K562 (cell line): ENCODE results near the gene MICALL2. TPM values are rescaled to one million over a fixed set of nuclear protein-coding genes. Genes with fewer than 3 reads are reported as not detected.

ENCODE experiments used
- ATAC-seq: fragments of 200-7000 bp; cut with Tn5 transposase; 3 replicates; pipeline ENCODE4 v1.9.1; 2020; ENCODE audit warnings: moderate library complexity
- BruUV-seq: library from RNA; stranded (reverse); fragments of 400-500 nt; replicated peaks from 2 replicates; lab custom pipeline; 2021; lab: Mats Ljungman, UMichigan
- CTCF ChIA-PET: fragments of 300-600 bp; formaldehyde crosslinking; extraction: SDS; loops from one replicate; lab custom pipeline; 2021; ENCODE audit warnings: low intra/inter-chr PET ratio; lab: Yijun Ruan, JAX
- POLR2A ChIA-PET: fragments of 300-600, 350-650 bp; sonication (Branson Sonifier 250); formaldehyde crosslinking; extraction: SDS; loops from one replicate; lab custom pipeline; 2021; ENCODE audit warnings: antibody characterized with exemption, inconsistent platforms; lab: Yijun Ruan, JAX
- DNase-seq, 4 experiments: peaks; one replicate each; pipeline versions ENCODE4 v3.0.0 to v3.0.0-alpha.2; 2011 to 2018; ENCODE audit warnings: low spot score in 3 of 4, mixed read lengths in 3 of 4; ENCODE audit errors: extremely low read depth in 1 of 4
- FAIRE-seq: peaks from 2 replicates; lab custom pipeline; 2011; peaks lifted over from hg19 to GRCh38; lab: Jason Lieb, UNC
- H2AFZ ChIP-seq: 2 replicates; pipeline ENCODE4 v1.6.0; 2011; ENCODE audit warnings: low read depth, low read length, control low read depth, inconsistent platforms
- H3K27ac ChIP-seq: fragments of 200-600 bp; 3 replicates; pipeline ENCODE4 v1.8.0; 2011; ENCODE audit warnings: low read depth, mild to moderate bottlenecking, control low read depth, inconsistent platforms, low read length, moderate library complexity, mixed read lengths; ENCODE audit errors: extremely low read depth
- H3K27me3 ChIP-seq, 2 experiments: fragments of 300-600 bp in 1 of 2; 2 replicates in 1 of 2; 3 replicates in 1 of 2; pipeline versions ENCODE4 v1.6.0 to v1.8.0; 2011; ENCODE audit warnings: inconsistent platforms in 2 of 2, low read length in 2 of 2, mild to moderate bottlenecking in 1 of 2, mixed read lengths in 1 of 2, moderate library complexity in 1 of 2; ENCODE audit not compliant: control insufficient read depth in 2 of 2, insufficient read depth in 2 of 2
- H3K36me3 ChIP-seq: fragments of 300-600 bp; 3 replicates; pipeline ENCODE4 v1.8.0; 2011; ENCODE audit warnings: mild to moderate bottlenecking, low read length, inconsistent platforms; ENCODE audit not compliant: control insufficient read depth, insufficient read depth
- H3K4me1 ChIP-seq, 2 experiments: fragments of 200-600 bp in 1 of 2; replicated peaks in 1 of 2; 2 replicates in 1 of 2; 3 replicates in 1 of 2; pipeline versions ENCODE4 v1.5.1 to v1.8.0; 2011; ENCODE audit warnings: inconsistent platforms in 2 of 2, low read length in 2 of 2, mild to moderate bottlenecking in 1 of 2, mixed read lengths in 1 of 2, moderate library complexity in 1 of 2; ENCODE audit not compliant: control insufficient read depth in 2 of 2, insufficient read depth in 2 of 2
- H3K4me2 ChIP-seq: 2 replicates; pipeline ENCODE4 v1.6.1; 2011; ENCODE audit warnings: low read length, control low read depth, inconsistent platforms, mixed read lengths; ENCODE audit not compliant: insufficient read depth
- H3K4me3 ChIP-seq: fragments of 200-600 bp; sonication (generic), shearing (Covaris generic); 2 replicates; pipeline ENCODE4 v1.5.1; 2016; ENCODE audit warnings: control low read depth, inconsistent platforms
- H3K79me2 ChIP-seq: fragments of 200-600 bp; 3 replicates; pipeline ENCODE4 v1.8.0; 2011; ENCODE audit warnings: low read length, inconsistent platforms; ENCODE audit not compliant: control insufficient read depth, insufficient read depth
- H3K9ac ChIP-seq, 2 experiments: 2 replicates each; pipeline versions ENCODE4 v1.6.0 to v1.6.1; 2011; ENCODE audit warnings: low read depth in 2 of 2, low read length in 2 of 2, control low read depth in 1 of 2, inconsistent platforms in 1 of 2, mild to moderate bottlenecking in 1 of 2, mixed read lengths in 1 of 2; ENCODE audit not compliant: insufficient read depth in 1 of 2
- H3K9me1 ChIP-seq: one replicate; pipeline ENCODE4 v1.6.0; 2011; ENCODE audit warnings: inconsistent platforms, mild to moderate bottlenecking, low read length, moderate library complexity; ENCODE audit not compliant: control insufficient read depth, insufficient read depth
- H3K9me3 ChIP-seq: replicated peaks from 2 replicates; pipeline ENCODE4 v1.5.1; 2011; ENCODE audit warnings: low read depth, low read length, inconsistent platforms; ENCODE audit not compliant: control insufficient read depth, insufficient read depth
- H4K20me1 ChIP-seq: replicated peaks from 2 replicates; pipeline ENCODE4 v1.6.1; 2011; ENCODE audit warnings: low read length, inconsistent platforms, mixed read lengths; ENCODE audit not compliant: control insufficient read depth, insufficient read depth
- ELF4 ChIP-seq: fragments of 450-650 bp; formaldehyde crosslinking; IDR thresholded peaks from 2 replicates; pipeline ENCODE4 v1.4.0; 2022; ENCODE audit warnings: missing genetic modification characterization
- EP300 ChIP-seq: IDR thresholded peaks from 2 replicates; pipeline ENCODE4 v1.6.1; 2012; ENCODE audit warnings: low read length, improper control_type of control experiment
- ETV5 ChIP-seq: sonication (generic); formaldehyde crosslinking; IDR thresholded peaks from 2 replicates; pipeline ENCODE4 v1.4.0; 2020; ENCODE audit warnings: low read depth, mild to moderate bottlenecking, missing genetic modification reagents
- FOXM1 ChIP-seq, 2 experiments: fragments of 450-650 bp in 1 of 2; sonication (generic) in 1 of 2; formaldehyde crosslinking in 1 of 2; IDR thresholded peaks; 2 replicates each; pipeline versions ENCODE4 v1.6.1 to v1.9.0; 2017 to 2022; ENCODE audit warnings: low read depth in 2 of 2, mild to moderate bottlenecking in 2 of 2, missing genetic modification reagents in 1 of 2, moderate library complexity in 1 of 2
- GATA2 ChIP-seq: sonication (generic); formaldehyde crosslinking; IDR thresholded peaks from 2 replicates; pipeline ENCODE4 v1.4.0; 2020; ENCODE audit warnings: mild to moderate bottlenecking, missing genetic modification reagents
- MCM3 ChIP-seq: fragments of 450-650 bp; IDR thresholded peaks from 2 replicates; pipeline ENCODE4 v1.6.1; 2016
- RBM39 ChIP-seq: fragments of 200-400 bp; formaldehyde crosslinking; optimal IDR thresholded peaks from 2 replicates; pipeline ENCODE3; 2018; ENCODE audit warnings: low read depth, low read length
- WGBS: fragments of 100-300 bp; shearing (Covaris generic); methylation state at CpG from one replicate; pipeline ENCODE4 v1.1.6; 2016; ENCODE audit warnings: low coverage, mixed read lengths; ENCODE audit not compliant: insufficient coverage; ENCODE audit errors: missing lambda C conversion rate; 5-methylcytosine and 5-hydroxymethylcytosine counted together
- in situ Hi-C: fragments of 300-500 bp; cut with MboI; formaldehyde crosslinking; loops from 4 replicates; pipeline ENCODE4 v1.15.0; 2018; ENCODE audit warnings: inconsistent platforms, mixed read lengths
- intact Hi-C: fragments of 100-400 bp; cut with micrococcal nuclease; formaldehyde crosslinking; loops from 2 replicates; pipeline ENCODE4 v1.14.2; 2022
- polyA plus RNA-seq, 8 experiments: library from polyadenylated mRNA; depleted of rRNA in 4 of 8; stranded (reverse) in 5 of 8; unstranded in 3 of 8; fragments of >200 nt; fragmentation: Nextera tagmentation in 2 of 8; fragmentation: Illumina TruSeq in 1 of 8; extraction: Ambion mirVana in 2 of 8; extraction: Trizol in 1 of 8; gene quantifications; 2 replicates each; pipeline versions ENCODE4 v1.2.1 to v1.2.3, GENCODE V29; 2011 to 2014; ENCODE audit warnings: inconsistent platforms in 1 of 8, missing spikeins in 1 of 8
- total RNA-seq, 7 experiments: library from RNA; depleted of rRNA in 6 of 7; stranded (reverse); fragments of >200 nt in 6 of 7; fragmentation: Illumina TruSeq in 2 of 7; extraction: Trizol in 2 of 7; gene quantifications; 2 replicates each; pipeline versions ENCODE4 v1.2.1 to v1.2.3, GENCODE V29; 2011 to 2021; ENCODE audit warnings: low replicate concordance in 1 of 7
- TF ChIP-seq, protein P1 (sequence below): fragments of 450-650 bp; formaldehyde crosslinking; IDR thresholded peaks from 2 replicates; pipeline ENCODE4 v1.4.0; 2020; ENCODE audit warnings: mild to moderate bottlenecking, moderate library complexity
- TF ChIP-seq, protein P2 (sequence below): fragments of 250-450 bp; sonication (Bioruptor Pico); IDR thresholded peaks from 2 replicates; pipeline ENCODE4 v1.4.0; 2020

The MICALL2 gene
- total and polyA plus RNA-seq, 9 of the 15 experiments (the other 6 are each of a cell fraction or from before 2014, with no cell fraction given): 1.8 to 103 (median 17.0) TPM

DNA sequence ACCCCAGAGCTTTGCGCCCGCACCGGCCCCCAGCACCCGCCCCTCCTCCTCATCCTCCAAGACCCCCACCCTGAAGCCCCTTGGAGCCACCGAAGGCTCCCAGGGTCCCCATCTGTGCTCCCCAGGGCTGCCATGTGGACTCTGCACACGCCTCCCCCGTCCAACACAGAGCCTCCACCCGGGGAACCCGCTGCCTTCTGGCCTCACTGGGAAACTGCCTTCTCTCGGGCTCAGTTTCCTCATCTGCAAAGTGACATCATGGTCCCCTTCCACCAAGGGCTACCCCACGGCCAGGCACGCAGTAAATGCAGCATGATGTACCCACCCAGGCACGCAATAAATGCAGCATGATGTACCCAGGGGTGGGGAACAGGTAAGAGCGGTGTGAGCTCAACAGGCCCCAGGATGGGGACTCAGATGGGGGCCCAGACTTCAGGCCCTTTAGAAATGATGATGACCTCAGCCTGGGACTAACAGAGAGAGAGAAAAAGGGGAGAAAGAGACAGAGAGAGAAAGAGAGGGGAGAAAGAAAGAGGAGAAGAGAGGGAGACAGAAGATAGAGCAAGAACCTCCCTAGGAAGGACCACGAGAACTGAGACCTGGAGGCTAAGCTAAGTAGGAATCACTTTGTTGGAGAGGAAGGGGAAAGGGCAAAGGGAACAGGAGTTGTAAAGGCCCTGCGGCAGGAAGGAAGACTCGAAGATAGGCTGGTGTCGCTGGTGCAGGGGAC, 2.5 kb upstream of the MICALL2 start (continued):
- TF ChIP-seq, protein P1, sequence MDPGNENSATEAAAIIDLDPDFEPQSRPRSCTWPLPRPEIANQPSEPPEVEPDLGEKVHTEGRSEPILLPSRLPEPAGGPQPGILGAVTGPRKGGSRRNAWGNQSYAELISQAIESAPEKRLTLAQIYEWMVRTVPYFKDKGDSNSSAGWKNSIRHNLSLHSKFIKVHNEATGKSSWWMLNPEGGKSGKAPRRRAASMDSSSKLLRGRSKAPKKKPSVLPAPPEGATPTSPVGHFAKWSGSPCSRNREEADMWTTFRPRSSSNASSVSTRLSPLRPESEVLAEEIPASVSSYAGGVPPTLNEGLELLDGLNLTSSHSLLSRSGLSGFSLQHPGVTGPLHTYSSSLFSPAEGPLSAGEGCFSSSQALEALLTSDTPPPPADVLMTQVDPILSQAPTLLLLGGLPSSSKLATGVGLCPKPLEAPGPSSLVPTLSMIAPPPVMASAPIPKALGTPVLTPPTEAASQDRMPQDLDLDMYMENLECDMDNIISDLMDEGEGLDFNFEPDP (CRISPR knock-in tag): no peak
- TF ChIP-seq MCM3 (no peak), RBM39 (peak; percentile 94), ELF4 (peak; percentile 73)
- TF ChIP-seq, all 486 proteins: peak for 52

DNA sequence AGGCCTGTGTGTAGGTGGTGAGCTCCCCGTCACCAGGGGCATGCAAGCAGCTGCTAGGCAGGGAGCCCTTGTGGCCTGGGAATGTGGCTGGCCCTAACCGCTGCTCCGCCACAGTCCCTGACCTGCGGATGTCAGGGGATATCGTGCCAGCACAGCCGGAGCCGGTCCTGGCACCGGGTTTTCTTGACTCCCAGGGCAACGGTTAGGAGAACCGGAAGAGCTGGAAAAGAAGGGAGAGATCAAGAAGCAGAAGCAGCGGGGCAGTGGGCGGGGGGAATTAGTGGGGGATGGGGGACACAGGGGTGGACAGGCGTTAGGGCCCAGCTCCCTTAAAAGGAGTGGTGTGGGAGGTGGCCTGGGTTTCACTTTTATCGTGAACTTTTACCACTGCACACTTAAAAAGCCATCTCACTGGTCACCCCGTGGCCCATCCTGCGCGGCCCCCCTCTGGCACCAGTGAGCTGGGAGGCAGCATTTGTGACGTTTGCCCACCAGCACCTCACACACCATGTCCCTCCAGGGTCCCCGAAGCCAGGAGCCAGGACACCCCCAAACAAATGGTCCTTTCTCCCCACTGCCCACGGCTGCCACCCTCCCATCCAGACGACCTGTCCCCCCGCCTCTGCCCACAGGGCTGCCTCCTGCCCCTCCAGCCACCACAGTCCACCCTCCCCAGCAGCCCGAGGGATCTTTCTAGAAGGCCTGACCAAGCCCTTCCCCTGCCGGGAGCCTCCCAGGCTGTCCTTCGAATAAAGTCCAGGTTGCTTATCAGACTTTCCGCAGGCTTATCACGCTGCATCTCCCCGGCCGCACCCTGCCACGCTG, 1.8 kb upstream of the MICALL2 start:
- H2AFZ ChIP-seq: peak overlapping the region; percentile 66
- POLR2A ChIA-PET: interaction anchor here (0.6 to 1.6 kb wide), 10 partner anchors 9 to 1103 kb away, joined by 3 to 12 read pairs (median 4); no protein-coding TSS in a partner anchor
- TF ChIP-seq FOXM1 (IDR thresholded peaks at IDR 0.05; ENCODE audit: low read depth) (peak; percentile 79), FOXM1 (CRISPR knock-in tag; IDR thresholded peaks at IDR 0.05; ENCODE audit: low read depth) (no peak), GATA2 (peak; percentile 66; the same call in 1 of the 2 replicates), EP300 (peak; percentile 78), ETV5 (CRISPR knock-in tag) (peak; percentile 56; the same call in 1 of the 2 replicates)
- TF ChIP-seq, protein P2, sequence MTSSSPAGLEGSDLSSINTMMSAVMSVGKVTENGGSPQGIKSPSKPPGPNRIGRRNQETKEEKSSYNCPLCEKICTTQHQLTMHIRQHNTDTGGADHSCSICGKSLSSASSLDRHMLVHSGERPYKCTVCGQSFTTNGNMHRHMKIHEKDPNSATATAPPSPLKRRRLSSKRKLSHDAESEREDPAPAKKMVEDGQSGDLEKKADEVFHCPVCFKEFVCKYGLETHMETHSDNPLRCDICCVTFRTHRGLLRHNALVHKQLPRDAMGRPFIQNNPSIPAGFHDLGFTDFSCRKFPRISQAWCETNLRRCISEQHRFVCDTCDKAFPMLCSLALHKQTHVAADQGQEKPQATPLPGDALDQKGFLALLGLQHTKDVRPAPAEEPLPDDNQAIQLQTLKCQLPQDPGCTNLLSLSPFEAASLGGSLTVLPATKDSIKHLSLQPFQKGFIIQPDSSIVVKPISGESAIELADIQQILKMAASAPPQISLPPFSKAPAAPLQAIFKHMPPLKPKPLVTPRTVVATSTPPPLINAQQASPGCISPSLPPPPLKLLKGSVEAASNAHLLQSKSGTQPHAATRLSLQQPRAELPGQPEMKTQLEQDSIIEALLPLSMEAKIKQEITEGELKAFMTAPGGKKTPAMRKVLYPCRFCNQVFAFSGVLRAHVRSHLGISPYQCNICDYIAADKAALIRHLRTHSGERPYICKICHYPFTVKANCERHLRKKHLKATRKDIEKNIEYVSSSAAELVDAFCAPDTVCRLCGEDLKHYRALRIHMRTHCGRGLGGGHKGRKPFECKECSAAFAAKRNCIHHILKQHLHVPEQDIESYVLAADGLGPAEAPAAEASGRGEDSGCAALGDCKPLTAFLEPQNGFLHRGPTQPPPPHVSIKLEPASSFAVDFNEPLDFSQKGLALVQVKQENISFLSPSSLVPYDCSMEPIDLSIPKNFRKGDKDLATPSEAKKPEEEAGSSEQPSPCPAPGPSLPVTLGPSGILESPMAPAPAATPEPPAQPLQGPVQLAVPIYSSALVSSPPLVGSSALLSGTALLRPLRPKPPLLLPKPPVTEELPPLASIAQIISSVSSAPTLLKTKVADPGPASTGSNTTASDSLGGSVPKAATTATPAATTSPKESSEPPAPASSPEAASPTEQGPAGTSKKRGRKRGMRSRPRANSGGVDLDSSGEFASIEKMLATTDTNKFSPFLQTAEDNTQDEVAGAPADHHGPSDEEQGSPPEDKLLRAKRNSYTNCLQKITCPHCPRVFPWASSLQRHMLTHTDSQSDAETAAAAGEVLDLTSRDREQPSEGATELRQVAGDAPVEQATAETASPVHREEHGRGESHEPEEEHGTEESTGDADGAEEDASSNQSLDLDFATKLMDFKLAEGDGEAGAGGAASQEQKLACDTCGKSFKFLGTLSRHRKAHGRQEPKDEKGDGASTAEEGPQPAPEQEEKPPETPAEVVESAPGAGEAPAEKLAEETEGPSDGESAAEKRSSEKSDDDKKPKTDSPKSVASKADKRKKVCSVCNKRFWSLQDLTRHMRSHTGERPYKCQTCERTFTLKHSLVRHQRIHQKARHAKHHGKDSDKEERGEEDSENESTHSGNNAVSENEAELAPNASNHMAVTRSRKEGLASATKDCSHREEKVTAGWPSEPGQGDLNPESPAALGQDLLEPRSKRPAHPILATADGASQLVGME: 0 out of 2 replicates have a peak, but pooled peaks have one; percentile 21

More for the DNA sequence above, 1.8 kb upstream of the MICALL2 start:
- FAIRE-seq (peak; percentile 90), DNase-seq (peak; percentile 70 to 93 (median 84)), ATAC-seq (peak; percentile 47)
- H3K9me3 ChIP-seq: no peaks in the 10 kb centered on the region
- peaks cover 2% of the 10 kb centered on the region; the same call in 1 of the 3 replicates for H3K36me3 ChIP-seq
- no TSS peak for BruUV-seq
- no peaks in the 10 kb centered on the region for H3K9me1 ChIP-seq
- H3K9ac ChIP-seq: peak overlapping the region; percentile 81 to 96
- in situ Hi-C loops: no loop called here
- intact Hi-C loops: loop anchor here (5.0 kb wide), 1 partner anchor 44 kb away; no protein-coding TSS in a partner anchor
- CTCF ChIA-PET: no interaction called here
- H3K27ac ChIP-seq: peak overlapping the region; percentile 96
- peak overlapping the region; percentile 59 for H3K4me3 ChIP-seq
- H3K79me2 ChIP-seq: peaks cover 46% of the 10 kb centered on the region
- no peaks in the 10 kb centered on the region for H3K27me3 ChIP-seq
- H3K4me1 ChIP-seq: peaks cover 41 to 84% of the 10 kb centered on the region in 2 experiments
- H3K4me2 ChIP-seq: peak overlapping the region; percentile 95
- WGBS: 2% methylated on average over 29 of the region's 30 CpGs
- no peaks in the 10 kb centered on the region; the same call in 1 of the 2 replicates for H4K20me1 ChIP-seq
